Lower lobe of right lung (tissue), 2 donors: Measurements from ENCODE around the gene RAET1L. TPM values are rescaled to one million over a fixed set of nuclear protein-coding genes. Genes with fewer than 3 reads are reported as not detected.
"Not testable (repeated sequence)": the region's sequence is repeated elsewhere in the genome, so short reads cannot be mapped to it uniquely, and the experiment has no call there.

Experiments
- ATAC-seq, 2 donors: fragments of 200-7000 bp; cut with Tn5 transposase; one replicate each; pipeline ENCODE4 v1.9.1; 2020 to 2022; ENCODE audit warnings: mild to moderate bottlenecking in 2 of 2, moderate library complexity in 2 of 2
- DNase-seq: peaks from one replicate; pipeline ENCODE4 v3.0.0-alpha.2; 2020
- H3K27ac ChIP-seq: fragments of 200-600 bp; one replicate; pipeline ENCODE4 v1.8.0; 2022
- H3K27me3 ChIP-seq: fragments of 200-600 bp; one replicate; pipeline ENCODE4 v1.8.0; 2022; ENCODE audit warnings: low read depth
- H3K36me3 ChIP-seq: fragments of 200-600 bp; one replicate; pipeline ENCODE4 v1.8.0; 2022; ENCODE audit warnings: mild to moderate bottlenecking
- H3K4me1 ChIP-seq: fragments of 200-600 bp; one replicate; pipeline ENCODE4 v1.8.0; 2022
- H3K4me3 ChIP-seq: fragments of 200-600 bp; one replicate; pipeline ENCODE4 v1.8.0; 2022; ENCODE audit warnings: mild to moderate bottlenecking
- H3K9me3 ChIP-seq: fragments of 200-600 bp; one replicate; pipeline ENCODE4 v1.8.0; 2022
- intact Hi-C: fragments of 100-400 bp; cut with DNase I; formaldehyde crosslinking; loops from one replicate; pipeline ENCODE4 v1.11.0; 2022
- total RNA-seq: library from RNA; stranded (reverse); fragmentation: NEBNext Ultra II Directional; extraction: Animal tissue kit (Norgen Biotek cat#: 25700); gene quantifications from one replicate; pipeline ENCODE4 v1.2.1, GENCODE V29; 2021
- TF ChIP-seq, protein P1 (sequence below): fragments of 200-600 bp; IDR thresholded peaks from one replicate; pipeline ENCODE4 v1.8.0; 2022; ENCODE audit warnings: antibody characterized with exemption, mild to moderate bottlenecking
- donor health status: DM: no; HTN: yes; CAD: no; lungs with severe emphysema.

RAET1L gene
- total RNA-seq, 1 donor from 2014 or later = not detected

DNA sequence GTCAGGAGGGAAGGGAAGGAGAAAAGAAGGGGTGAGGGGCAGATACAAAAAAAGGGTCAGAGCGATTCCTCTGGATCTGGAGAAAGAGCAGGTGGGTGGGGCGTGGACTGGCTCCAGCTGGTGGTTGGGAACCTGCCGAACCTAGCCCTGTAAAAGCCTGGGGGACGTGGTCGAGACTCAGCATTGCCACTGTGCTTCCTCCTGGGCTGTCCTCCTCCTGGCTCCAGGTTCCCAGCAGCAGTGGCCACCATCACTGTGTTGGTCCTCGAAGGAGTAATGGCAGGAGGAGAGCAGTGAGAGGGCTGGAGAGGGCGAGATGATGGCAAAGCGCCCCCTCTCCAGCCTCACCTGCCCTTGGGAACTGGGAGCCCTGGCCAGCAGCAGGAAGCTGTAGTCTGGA is 3.5 kb upstream of the RAET1L start:
- H3K4me3 ChIP-seq = no peak overlapping the region
- DNase-seq (no peak), ATAC-seq (no peak)
- peaks cover 18% of the 10 kb centered on the region for H3K4me1 ChIP-seq
- peaks cover 42% of the 10 kb centered on the region for H3K27me3 ChIP-seq
- H3K9me3 ChIP-seq = no peaks in the 10 kb centered on the region
- no peak overlapping the region for H3K27ac ChIP-seq
- intact Hi-C loops = no loop called here
- no peaks in the 10 kb centered on the region for H3K36me3 ChIP-seq
- TF ChIP-seq, protein P1, sequence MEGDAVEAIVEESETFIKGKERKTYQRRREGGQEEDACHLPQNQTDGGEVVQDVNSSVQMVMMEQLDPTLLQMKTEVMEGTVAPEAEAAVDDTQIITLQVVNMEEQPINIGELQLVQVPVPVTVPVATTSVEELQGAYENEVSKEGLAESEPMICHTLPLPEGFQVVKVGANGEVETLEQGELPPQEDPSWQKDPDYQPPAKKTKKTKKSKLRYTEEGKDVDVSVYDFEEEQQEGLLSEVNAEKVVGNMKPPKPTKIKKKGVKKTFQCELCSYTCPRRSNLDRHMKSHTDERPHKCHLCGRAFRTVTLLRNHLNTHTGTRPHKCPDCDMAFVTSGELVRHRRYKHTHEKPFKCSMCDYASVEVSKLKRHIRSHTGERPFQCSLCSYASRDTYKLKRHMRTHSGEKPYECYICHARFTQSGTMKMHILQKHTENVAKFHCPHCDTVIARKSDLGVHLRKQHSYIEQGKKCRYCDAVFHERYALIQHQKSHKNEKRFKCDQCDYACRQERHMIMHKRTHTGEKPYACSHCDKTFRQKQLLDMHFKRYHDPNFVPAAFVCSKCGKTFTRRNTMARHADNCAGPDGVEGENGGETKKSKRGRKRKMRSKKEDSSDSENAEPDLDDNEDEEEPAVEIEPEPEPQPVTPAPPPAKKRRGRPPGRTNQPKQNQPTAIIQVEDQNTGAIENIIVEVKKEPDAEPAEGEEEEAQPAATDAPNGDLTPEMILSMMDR = no peak

DNA sequence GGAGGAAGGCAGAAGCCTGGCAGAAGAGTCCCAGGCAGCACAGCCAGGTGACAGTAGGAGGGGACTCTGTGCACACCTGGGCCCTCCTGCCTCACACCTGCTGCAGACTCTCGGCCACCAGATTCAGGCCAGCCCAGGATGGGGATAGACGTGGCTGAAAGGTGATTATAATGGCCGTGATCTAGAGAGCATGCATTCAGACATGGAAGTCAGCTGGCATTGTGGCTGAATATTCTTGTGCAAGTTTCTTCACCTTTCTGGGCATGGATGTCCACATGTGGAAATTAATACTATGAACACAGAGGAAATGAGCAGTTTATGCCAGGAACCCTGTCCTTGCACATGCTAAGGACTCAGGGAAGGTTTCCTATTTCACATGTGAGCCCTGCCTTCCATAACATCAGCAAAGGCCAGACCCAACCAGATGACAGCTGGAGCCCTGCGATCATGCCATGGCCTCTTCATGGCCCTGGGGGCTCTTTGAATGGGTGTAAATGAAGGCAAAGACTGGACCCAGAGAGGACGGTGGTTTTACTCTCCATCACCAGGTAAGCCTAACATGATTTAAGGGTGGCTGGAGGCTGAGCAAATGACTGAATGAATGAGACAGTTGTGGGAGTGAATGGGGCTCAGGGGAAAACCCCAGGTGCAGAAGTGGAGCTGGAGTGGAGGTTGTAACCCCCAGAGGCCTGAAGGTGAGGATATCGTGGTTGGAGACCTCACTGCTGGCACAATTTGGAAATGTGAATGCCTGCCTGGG is 2.7 kb upstream of the RAET1L start:
- no peak for ATAC-seq
- no peak overlapping the region for H3K27ac ChIP-seq
- H3K9me3 ChIP-seq = no peaks in the 10 kb centered on the region
- H3K36me3 ChIP-seq = no peaks in the 10 kb centered on the region
- DNase-seq = no peak
- TF ChIP-seq, protein P1 = no peak
- intact Hi-C loops = no loop called here
- peaks cover 17% of the 10 kb centered on the region for H3K4me1 ChIP-seq
- H3K4me3 ChIP-seq = no peak overlapping the region
- peaks cover 42% of the 10 kb centered on the region for H3K27me3 ChIP-seq

DNA sequence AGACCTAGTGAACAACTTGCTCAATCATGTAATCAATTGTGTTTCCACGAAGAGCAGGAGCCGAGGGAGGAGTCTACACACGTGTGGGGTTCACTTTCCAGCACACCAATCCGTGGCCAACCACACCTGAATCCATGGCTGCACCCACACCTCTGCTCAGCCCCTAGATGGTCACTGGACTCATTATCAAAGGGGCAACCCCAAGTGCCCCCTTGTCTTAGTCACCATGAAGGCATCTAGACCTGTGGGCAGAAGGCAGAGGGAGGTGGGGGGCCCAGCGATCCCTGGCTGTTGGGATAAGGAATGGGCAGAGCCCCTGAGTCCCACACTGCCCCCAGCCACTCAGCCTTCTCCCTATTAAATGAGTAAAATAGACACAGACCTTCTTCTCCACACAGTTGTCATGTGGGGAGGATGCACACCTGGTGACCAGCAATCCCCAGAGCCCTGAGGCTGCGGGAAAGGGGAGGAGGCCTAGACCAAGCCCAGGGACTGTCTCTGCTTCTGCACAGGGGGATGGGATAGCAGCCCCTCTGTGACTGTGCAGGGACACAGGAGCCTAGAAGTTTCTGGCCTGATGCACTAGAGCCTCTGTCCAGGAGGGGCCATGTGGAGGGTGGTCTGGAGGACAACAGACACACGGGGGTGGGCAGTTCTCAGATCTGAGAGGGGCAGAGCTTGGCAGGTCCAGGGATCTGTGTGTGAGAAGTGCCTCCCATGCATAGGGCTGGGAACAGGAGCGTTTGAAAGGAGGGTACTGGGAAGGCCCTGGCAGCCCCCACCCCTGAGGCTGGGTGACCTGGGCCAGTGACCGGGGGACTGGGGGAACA is 1.9 kb upstream of the RAET1L start:
- Histone ChIP-seq H3K36me3 (no peaks in the 10 kb centered on the region), H3K27me3 (peaks cover 42% of the 10 kb centered on the region), H3K27ac (no peak overlapping the region), H3K9me3 (no peaks in the 10 kb centered on the region), H3K4me3 (no peak overlapping the region), H3K4me1 (peaks cover 13% of the 10 kb centered on the region)
- intact Hi-C loops = no loop called here
- TF ChIP-seq, protein P1 = no peak
- no peak for ATAC-seq
- DNase-seq = no peak

DNA sequence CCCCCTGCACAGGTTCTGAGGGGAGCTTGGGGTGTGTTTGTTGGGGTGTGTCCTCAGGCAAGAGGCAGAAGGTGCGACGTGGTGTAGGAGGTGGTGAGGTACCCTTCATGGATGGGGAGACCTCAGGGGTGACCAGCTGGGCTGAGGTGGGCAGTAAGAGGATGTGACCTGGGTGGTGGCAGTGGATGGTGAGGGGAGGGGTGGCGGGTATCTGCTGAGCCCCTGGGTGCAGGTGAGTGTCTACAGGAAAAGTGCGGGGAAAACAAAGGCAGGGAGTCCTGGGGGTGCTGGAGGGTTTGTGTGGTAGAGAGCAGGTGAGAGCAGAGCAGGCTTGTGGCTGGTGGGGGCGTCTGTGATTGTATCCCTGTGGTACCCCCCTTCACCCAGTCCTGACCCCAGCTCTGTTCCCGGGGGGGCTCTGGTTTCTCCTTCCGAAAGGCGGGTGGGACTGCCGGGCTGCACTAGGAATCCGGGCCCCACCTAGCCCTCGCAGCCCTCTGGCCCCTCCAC is 631 bp downstream of the RAET1L start:
- Histone ChIP-seq H3K4me1 (peaks cover 13% of the 10 kb centered on the region), H3K36me3 (no peaks in the 10 kb centered on the region), H3K27me3 (peaks cover 42% of the 10 kb centered on the region), H3K4me3 (no peak overlapping the region), H3K9me3 (no peaks in the 10 kb centered on the region), H3K27ac (no peak overlapping the region)
- ATAC-seq (no peak), DNase-seq (no peak)
- intact Hi-C loops = no loop called here
- TF ChIP-seq, protein P1 = no peak

DNA sequence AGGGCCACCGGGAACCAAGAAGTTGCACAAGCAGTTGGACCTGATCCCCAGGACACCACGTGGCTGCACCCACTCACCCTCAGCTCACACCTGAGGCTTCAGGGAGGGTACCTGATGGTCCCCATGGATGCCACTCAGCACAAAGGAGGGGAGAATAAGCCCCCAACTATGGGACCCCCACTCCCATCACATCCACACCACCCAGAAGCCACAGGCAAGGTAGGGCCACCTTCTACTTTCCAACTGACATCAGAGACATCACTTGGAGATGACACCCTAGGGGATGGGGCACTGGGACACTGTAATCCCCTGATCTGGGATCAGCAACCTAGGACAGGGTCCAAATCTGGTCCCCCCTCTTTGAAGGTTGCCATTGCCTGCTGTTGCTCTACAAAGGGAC is 1.3 kb downstream of the RAET1L start:
- H3K4me1 ChIP-seq = peaks cover 13% of the 10 kb centered on the region
- H3K4me3 ChIP-seq, H3K36me3 ChIP-seq, ATAC-seq, DNase-seq, H3K9me3 ChIP-seq, intact Hi-C loops, H3K27ac ChIP-seq: not testable (repeated sequence)
- peaks cover 44% of the 10 kb centered on the region for H3K27me3 ChIP-seq

DNA sequence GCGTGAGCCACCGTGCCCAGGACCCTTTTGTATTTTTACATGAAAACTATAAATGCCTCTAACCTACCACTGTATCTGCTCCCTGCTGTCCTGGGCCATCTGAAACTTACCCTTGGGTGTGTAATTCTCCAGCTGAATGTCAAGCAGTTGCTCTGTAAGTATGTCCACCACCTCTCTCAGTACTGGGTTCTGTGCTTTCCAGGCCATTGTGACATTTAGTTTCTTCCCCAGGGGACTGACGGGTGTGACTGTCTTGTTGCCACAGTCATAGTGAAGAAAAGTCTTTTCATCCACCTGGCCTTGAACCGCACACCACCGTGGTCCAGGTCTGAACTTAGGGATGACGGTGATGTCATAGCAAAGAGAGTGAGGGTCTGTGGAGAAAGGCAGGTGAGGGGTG is 3.5 kb downstream of the RAET1L start:
- H3K4me3 ChIP-seq, intact Hi-C loops, ATAC-seq, H3K9me3 ChIP-seq, H3K36me3 ChIP-seq, DNase-seq, H3K27ac ChIP-seq: not testable (repeated sequence)
- peaks cover 44% of the 10 kb centered on the region for H3K27me3 ChIP-seq
- peaks cover 13% of the 10 kb centered on the region for H3K4me1 ChIP-seq
